GM18909 (cell line): ENCODE measurements around the gene CCDC81.

Source experiments
- ATAC-seq: cut with Tn5 transposase; IDR thresholded peaks from one replicate; pipeline ENCODE4 v1.9.1; 2021; ENCODE audit warnings: mild to moderate bottlenecking; ENCODE audit not compliant: unreplicated experiment, poor library complexity

Gene CCDC81

GRCh38 chr11:86460461-86461385 lies 86.0 kb downstream of the CCDC81 start:
- no peak for ATAC-seq

DNA sequence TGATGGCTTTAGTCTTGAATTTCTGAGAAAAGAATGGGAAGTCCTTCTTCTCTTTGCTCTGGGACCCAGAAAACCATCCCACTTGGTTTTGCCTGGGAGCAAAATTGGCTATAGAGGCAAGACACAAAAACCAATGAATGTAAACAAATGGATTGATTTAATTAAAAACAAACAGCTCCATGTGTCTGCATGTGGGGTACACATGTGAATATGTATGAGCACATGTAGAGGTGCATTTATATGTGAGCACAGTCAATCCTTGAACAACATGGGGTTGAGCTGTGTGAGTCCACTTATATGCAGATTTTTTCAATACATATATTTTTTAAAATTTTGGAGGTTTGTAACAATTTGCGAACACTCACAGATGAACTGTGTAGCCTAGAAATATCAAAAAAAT lies 87.2 kb downstream of the CCDC81 start:
- no peak for ATAC-seq

DNA sequence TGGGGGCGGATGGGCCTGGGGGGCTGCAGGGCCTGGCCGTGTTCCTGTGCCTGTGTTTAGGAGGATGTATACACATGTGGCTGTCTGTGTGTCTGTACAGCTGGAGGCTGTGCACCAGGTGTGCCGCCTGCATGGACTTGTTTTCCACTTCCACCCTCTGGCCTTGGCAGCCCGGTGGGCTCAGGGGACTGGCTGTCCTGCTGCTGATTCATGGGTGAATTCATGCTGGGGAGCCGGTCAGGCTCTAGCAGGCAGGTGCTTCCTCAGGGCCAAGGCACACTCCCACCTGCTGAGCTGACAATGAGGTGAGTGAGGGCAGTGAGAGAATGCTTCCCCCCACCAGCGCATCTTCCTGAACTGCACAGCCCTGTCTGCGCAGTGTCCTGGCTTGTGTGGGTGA lies 88.4 kb downstream of the CCDC81 start:
- ATAC-seq, result no peak

DNA sequence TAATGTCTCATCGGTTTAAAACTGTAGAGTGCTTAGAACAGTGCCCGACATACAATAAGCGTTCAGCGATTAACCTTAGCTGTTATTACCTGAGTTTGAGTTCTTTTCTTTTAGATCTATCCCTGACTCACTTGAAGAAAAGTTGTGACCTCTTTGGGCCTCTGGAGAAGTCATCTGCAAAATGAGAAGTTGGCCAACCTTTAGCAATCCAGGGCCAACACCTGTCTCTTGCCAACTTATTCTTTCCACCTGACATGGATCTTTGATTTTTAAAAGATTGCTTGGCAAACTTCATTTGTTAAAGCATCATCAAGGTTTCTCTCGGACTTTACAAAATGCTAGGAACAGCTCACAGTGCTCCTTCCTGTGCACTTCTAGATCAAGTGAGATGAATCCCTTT lies 89.3 kb downstream of the CCDC81 start:
- ATAC-seq, result no peak

DNA sequence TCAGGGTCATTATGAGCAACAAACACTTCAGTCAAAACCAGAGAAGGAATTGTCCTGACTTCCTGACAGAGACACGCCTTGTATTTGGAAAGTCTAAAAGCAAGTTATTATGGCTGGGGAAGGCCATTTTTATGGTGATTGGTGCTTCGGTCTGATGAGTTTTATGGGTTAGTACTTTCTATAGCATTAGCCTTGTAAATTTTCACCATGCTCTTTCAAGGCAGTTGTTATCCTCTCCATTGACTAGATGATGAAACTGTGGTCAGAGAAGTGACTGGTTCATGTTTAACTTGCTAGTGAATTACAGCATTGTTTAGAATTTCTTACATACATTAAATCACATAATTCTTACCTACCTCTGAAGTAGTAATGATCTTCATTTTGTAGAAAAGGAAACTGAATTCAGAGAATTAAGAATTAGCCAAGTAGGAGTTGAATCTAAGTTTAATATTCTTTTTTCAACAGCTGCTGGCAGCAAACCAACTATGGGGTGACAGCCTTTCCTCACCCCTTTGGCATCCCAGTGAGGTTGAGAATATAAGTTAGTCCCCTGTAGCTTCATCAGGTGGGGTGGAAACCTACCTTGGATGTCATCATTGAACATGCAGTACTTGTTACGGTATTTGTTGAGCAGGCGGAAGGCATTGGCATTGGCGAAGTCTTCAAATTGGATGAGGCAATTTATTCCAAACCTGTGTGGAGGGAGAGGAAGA lies 90.0 kb downstream of the CCDC81 start:
- no peak for ATAC-seq

DNA sequence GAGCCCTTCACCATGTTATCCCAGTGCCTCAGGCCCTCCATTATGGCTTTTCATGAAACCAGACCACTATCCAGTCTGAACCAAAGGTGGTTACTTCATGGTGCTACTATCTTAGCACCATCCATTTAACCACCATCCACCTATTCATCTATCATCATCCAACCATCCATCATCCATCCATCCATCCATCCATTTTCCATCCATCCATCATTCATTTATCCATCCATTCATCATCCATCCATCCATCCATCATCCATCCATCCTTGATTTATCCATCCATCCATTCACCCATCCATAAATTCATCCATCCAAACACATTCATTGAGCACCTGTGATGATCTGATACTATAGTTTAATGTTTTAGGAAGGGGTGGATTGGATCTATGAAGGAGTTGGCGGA lies 93.5 kb downstream of the CCDC81 start:
- no peak for ATAC-seq

GRCh38 chr11:86469491-86470388 lies 95.1 kb downstream of the CCDC81 start:
- ATAC-seq, result no peak
